GM19025 (cell line): ENCODE measurements around the gene SPG7.

Source experiments
- ATAC-seq: cut with Tn5 transposase; IDR thresholded peaks from one replicate; pipeline ENCODE4 v1.9.1; 2021; ENCODE audit warnings: mild to moderate bottlenecking, low read depth, moderate library complexity; ENCODE audit not compliant: unreplicated experiment

Gene SPG7

DNA sequence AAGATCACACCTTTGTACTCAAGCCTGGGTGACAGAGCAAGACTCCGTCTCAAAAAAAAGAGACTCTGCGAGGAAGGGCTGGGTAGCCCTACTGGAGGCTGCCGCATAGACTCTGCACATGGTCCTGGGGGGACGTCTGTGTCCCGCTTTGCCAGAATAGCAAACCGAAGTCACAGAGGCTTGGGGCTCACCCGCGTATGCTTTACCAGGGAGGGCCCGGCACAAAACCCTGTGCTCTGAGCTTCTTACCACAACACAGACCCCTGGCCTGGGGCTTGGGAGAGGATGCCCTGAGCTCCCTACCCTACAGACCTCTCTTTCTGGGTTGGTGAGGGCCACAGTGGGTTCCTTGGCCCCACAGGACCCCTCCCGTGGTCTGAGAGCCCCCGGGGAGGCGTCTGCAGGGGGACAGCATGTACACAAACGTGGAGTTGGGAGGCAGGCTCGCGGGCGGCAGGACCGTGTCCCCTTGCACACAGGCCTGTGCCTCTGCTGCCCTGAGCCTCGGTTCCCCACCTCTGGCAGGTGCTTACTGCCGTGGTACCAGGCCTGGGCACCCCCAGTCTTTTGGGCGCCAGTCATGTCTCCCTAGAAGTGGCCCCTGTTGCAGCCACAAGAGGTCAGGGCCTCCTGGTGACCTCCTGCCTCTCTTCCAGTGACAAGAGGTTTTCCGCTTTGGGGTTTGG is 81.2 kb downstream of the SPG7 start:
- ATAC-seq: no peak

DNA sequence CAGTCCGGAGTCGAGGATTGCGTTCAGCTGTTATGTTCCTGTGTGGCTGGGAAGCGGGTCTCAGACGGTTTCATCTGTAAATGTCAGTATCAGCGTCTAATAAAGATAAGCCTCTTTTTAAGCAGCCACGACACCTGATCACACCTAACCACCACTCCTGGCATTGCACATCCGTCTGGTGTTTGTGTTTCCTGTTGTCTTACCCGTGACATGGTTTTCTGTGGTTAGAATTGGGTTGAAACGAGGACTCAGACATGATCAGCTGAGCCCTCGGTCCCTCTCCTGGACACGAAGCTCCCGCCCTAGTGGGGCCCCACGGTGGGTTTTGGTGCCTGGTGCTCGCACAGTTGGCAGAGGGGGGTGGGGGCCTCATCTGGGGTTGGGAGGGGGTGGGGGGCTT is 85.6 kb downstream of the SPG7 start:
- no peak for ATAC-seq

DNA sequence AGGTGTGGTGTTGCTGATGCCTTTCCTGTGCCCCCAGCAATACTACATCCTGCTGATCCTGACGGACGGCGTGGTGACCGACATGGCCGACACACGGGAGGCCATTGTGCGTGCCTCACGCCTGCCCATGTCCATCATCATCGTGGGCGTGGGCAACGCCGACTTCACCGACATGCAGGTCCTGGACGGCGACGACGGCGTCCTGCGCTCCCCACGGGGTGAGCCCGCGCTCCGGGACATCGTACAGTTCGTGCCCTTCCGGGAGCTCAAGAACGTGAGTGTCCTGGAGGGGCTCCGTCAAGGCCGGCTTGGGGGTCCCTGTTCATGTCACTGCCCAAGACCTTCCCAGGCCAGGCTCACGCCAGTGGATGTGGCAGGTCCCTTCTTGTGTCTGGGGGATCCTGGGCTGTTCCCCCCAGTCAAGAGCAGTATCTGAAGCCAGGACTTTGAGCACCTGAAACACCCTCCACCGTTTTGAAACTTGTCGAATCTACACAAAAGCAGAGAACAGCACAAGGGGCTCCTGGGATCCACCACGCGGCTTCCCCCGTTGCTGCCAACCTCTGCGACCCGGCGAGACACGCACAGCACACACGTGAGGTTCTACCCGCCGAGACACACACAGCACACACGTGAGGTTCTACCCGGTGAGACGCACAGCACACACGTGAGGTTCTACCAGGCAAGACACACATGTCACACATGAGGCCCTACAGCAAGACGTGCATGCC is 87.3 kb downstream of the SPG7 start:
- no peak for ATAC-seq

DNA sequence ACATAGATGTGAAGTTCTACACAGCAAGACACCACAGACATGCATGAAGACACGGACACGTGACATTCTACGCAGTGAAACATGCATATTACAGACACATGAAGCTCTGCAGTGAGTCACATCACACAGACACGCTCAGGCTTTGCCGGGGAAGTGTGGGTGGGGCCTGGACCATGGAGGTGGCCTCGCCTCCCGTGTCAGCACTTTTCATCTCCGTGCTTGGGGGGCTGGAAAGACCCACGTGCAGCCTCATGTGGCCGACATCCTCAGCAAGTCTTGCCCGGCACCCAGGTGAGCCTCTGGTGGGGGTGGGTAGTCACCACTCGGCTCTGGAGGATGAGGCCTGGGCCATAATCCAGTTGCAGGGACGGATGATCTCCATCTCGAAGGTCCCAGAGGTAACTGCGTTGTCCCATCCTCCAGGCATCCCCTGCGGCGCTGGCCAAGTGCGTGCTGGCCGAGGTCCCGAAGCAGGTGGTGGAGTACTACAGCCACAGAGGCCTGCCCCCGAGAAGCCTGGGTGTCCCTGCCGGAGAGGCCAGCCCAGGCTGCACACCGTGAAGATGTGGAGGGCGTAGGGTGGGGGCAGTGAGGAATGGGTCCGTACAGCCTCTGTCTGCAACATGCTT is 88.0 kb downstream of the SPG7 start:
- ATAC-seq: no peak

DNA sequence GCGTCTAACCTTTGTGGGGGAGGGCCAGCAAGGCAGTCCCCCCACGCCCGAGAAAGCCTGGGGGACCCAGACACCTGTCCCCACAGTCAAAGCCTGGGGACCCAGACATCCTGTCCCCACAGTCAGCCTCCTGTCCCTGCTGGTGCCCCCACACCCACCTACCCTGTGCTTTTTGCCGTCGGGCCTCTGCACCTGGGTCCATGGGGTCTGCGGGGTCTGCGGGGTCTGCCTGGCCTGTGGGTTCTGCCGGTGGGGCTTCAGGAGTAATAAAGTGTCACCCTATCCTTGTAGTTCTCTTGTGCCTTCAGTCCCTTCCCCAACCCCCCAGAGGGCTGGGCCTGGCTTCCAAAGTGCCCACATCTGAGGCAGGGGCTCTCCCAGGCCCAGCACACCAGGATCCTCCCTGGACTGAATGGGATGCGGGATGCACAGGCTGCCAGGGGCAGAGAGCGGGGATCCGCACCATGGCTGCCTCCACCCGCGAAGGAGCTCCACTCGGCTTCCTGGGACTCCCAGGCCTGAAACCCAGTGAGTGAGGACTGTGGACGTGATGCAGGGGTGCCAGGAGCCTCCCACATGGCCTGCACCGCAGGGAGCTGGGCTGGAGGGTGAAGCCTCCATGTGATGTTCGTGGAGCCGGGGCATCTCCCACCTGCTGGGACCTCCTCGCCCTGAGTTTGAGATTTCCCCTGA is 88.9 kb downstream of the SPG7 start:
- no peak for ATAC-seq

DNA sequence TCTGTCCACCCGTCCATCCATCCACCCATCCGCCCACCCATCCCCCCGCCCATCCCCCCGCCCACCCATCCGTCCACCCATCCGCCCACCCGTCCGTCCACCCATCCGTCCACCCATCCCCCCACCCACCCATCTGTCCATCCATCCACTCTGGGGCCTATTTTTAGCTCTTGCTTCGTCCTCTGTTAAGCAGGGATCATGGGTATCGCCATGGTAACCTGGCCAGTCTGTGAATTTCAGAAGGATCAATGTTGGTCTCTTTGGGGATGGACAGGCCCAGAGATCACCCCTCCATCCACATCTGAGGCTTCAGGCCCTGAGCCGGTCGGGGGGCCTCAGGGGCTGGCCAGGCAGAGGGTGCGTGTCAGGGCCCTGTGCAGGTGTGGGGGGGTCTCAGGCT is 90.0 kb downstream of the SPG7 start:
- no peak for ATAC-seq

DNA sequence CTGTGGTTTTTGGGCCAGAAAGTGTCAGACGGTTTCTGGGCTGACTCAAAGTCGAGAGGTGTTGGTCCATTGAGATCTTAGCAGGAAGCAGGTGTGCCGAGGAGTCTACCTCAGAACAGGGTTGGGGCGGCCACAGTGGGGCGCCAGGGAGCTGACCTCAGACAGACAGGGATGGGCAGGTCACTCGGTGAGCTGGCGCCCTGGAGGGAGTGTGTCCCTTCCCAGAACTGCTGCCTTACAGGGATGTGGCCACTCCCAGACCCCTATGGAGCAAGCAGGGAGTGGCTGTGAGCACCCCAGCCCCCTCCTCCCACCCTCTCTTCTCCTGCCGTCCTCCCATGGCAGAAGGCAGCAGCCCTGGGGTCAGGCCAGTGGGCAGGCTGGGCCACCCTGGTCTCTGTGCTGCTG is 91.3 kb downstream of the SPG7 start:
- no peak for ATAC-seq

DNA sequence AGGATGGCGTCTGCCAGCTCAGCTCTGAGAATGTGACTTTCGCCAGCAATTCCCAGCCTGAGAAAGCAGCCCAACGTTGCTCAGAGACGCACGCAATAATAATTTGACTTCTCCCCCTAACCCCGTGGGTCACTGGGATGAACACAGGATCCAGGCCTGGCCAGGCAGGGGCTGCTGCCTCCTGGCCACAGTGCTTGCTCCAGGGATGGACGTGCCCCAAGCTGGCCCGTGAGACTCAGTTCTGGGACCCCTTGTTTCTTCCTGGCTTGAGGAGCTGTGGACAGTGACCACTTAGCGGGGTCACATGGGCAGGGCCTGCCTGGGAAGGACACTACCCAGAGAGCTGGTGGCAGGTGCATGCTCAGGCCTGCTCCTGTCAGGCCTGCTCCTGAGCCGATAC is 91.7 kb downstream of the SPG7 start:
- no peak for ATAC-seq

DNA sequence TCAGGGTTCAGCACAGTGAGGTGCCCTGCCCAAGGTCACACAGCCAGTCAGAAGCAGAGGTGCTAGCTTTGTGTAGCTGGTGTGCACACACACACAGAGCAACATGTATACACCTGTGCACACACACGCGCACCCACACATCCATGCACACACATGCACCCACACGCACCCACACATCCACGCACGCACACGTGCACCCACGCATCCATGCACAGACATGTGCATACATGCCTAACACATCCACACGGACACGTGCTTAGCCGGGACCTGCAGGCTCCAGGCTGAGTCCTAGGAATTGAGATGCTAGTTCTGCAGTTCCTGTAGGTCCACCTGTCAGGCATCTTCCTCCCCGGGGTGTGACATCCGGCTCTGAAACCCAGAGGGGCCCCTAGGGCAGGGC is 92.2 kb downstream of the SPG7 start:
- no peak for ATAC-seq

DNA sequence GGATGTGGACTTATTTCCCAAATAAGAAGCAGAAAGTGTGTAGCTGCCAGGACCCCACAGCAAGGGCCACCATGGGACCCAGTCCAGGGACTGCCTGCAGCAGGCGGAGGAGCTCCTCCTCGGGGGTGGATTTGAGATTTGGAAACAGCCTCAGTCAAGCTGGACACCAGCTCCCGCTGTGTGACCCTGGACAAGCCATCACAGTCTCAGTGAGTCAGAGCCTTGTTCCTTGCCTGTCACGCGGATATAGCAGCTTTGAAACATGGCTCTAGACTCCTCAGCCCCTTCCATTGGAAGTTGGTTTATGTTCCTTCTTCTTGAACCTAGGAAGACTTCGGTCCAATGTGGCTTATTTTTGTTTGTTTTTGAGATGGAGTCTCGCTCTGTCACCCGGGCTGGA is 92.8 kb downstream of the SPG7 start:
- ATAC-seq: no peak

DNA sequence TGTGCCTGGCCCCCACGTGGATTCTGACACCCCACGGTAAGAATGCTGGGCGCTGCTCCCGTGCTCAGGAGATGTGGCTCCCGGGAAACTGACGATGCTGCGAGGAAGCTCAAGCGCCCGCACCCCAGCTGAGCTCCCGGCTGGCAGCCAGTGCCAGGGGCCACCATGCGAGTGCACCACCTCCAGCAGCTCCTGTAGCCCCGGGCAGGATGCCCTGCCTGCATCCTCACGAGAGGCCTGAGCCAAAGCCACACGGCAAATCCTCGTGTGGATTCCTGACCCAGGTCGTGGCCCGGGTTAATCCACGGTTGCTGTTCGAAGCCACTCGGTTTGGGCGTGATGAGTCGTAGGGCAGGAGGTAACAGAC is 93.7 kb downstream of the SPG7 start:
- ATAC-seq: no peak

DNA sequence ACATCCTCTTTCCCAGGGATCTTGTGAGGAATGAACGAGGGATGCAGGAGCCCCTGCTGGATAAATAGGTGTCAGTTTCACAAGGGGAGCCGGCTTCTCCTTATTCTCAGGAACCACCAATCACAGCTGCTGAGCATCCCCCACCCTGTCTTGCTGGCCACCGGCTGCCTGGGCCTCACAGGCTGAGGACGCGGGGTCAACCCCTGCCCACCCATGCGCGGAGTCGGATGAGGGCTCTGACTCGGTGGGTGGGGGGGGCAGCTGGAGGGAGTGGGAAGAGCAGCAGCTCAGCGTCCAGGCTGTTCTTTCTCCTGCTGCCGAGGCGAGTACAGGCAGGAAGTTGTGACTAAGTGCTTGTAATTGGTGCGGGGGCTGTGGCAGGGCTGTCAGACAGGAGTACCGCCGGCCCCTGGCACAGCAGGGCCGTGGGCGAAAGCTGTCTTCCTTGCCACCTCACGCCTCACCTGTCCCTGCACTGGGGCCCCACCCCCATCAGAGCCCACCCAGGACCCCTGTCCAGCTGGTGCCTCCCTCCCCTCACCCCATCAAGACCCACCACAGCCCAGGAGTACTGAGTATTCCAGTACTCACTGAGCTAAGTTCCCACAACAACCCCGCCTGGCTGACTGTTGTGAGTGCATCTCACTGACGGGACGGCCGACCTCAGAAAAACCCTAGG is 94.2 kb downstream of the SPG7 start:
- no peak for ATAC-seq

DNA sequence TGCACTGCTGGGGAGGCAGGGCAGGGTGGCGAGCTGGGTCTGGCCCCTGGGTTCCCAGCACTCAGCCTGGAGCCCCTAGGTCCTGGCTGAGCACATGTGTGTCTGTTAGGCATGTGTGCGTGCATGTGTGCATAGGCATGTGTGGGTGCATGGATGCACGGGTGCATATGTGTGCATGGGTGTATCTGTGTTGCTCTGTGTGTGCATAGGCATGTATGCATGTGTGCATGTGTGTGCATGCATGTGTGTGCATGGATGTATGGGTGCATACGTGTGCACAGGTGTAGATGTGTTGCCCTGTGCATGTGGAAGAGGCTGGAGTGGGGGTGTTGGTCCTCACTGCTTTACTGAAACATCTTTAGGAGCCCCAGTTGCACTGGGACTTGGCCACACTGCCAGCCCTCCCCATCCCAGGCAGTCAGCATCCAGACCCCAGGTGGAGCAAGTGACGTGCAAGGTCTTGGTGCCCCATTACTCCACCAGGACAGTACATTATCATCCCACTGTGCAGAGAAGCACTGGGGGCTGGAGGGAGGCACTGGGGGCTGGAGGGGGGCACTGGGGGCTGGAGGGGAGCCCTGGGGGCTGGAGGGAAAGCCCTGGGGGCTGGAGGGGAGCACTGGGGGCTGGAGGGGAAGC is 94.9 kb downstream of the SPG7 start:
- no peak for ATAC-seq

DNA sequence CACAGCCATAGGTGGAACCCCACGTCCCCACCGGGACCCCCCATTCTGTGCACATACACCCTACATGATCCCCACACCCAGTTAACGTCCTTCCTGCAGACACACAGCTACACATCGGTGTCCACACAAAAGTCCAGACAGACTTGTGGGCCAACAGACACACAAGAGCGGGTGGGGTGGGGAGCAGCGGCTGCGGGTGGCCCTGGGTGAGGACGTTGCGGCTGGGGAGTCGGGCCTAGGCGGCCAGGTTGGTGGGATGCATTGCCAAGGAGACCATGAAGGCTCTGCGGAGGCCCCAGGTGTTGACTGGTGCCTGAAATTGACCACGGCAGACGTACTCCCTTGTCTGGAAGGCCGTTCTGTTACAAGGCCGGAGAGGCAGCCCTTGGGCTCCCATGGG is 96.6 kb downstream of the SPG7 start:
- no peak for ATAC-seq

DNA sequence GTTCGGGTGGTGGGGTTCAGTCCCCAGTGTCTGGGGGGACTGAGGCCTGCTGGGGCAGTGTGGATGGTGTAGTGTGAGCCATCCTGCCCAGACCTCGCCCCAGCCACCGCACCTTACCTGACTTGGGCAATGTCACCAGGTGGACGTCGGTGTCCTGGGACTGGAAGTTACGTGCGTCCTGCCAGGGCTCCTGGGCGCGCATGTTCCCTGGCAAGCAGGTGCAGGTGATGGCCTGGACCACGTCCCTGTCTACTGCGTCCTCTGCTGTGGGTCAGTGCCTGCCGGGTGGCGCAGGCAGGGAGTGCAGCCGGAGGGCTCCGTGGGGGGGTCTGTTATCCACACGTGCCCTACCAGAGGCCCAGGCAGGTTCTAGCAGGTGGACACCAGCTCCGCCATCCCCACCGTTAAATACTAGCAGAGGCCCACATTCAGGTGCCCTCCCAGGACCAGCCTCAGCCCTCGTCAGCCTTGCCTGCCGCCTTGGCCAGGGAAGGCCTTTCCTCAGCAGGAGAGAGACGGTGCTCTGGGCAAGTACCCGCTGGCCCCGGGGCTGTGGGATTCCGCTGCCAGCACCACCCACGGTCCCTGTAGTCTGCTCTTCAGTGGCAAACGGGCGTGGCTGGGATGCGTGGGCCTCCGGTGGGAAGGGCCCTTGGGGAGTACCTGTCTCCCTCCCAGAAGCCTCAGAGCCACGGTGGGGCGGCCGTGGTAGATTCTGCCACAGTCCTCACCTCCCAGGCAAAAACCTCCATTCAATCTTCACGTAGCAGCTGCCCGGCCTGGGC is 97.2 kb downstream of the SPG7 start:
- ATAC-seq: no peak

DNA sequence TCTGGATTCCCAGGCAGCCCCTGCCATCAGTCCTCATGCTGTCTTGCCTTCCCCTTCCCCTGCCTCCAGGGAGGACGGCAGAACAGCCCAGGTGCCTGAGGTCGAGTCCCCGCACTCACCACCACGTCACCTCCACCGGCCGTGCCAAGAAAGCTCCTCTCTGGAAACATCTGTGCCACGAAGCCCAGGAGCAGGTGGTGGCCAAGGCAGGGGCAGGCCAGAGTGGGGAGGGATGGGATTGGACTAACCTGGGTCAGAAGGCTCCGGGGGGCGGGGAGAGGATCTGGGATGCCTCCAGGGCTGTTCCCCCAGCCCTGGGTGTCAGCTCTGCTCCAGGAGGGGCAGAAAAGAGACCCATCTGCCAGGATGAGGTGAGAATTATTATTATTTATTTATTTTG is 97.8 kb downstream of the SPG7 start:
- no peak for ATAC-seq
